Bronchial epithelial cell (primary cell): ENCODE data around the gene NLE1. TPM values are rescaled to one million over a fixed set of nuclear protein-coding genes. Genes with fewer than 3 reads are reported as not detected.

Source experiments
- DNase-seq: peaks from one replicate; pipeline ENCODE4 v3.0.0-alpha.2; 2010; ENCODE audit warnings: low read depth
- FAIRE-seq: peaks from 2 replicates; lab custom pipeline; 2011; peaks lifted over from hg19 to GRCh38; lab: Jason Lieb, UNC
- H3K27me3 ChIP-seq: 2 replicates; pipeline ENCODE4 v1.5.1; 2011; ENCODE audit warnings: low read length; ENCODE audit not compliant: control insufficient read depth, insufficient read depth
- H3K36me3 ChIP-seq: 2 replicates; pipeline ENCODE4 v1.5.1; 2011; ENCODE audit warnings: low read length; ENCODE audit not compliant: control insufficient read depth, insufficient read depth
- H3K4me3 ChIP-seq: 2 replicates; pipeline ENCODE4 v1.5.1; 2011; ENCODE audit warnings: mild to moderate bottlenecking, low read depth, low read length, control low read depth
- total RNA-seq: library from RNA; depleted of rRNA; stranded (reverse); fragments of >200 nt; gene quantifications from 2 replicates; pipeline ENCODE4 v1.2.1, GENCODE V29; 2014
- TF ChIP-seq, protein P1 (sequence below): IDR thresholded peaks from 2 replicates; pipeline ENCODE4 v1.5.1; 2011; ENCODE audit warnings: mild to moderate bottlenecking, moderate library complexity, low read length, control low read depth, inconsistent platforms; ENCODE audit not compliant: insufficient read depth, severe bottlenecking

The NLE1 gene
- total RNA-seq, 1 donor from 2014 or later, result 32.4 TPM

DNA sequence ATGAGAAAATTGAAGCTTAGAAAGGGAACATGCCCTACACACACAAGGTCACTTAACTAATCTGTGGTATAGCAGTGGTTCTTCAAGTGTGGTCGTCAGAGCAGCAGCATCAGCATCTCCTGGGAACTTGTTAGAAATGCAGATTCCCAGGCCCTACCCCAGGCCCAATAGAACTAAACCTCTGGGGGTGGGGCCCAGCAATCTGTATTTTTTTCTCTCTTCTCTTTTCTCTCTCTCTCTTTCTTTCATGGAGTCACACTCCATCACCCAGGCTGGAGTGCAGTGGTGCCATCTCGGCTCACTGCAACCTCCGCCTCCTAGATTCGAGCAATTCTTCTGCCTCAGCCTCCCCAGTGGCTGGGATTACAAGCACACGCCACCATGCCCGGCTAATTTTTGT lies 3.9 kb downstream of the NLE1 start:
- TF ChIP-seq, protein P1, sequence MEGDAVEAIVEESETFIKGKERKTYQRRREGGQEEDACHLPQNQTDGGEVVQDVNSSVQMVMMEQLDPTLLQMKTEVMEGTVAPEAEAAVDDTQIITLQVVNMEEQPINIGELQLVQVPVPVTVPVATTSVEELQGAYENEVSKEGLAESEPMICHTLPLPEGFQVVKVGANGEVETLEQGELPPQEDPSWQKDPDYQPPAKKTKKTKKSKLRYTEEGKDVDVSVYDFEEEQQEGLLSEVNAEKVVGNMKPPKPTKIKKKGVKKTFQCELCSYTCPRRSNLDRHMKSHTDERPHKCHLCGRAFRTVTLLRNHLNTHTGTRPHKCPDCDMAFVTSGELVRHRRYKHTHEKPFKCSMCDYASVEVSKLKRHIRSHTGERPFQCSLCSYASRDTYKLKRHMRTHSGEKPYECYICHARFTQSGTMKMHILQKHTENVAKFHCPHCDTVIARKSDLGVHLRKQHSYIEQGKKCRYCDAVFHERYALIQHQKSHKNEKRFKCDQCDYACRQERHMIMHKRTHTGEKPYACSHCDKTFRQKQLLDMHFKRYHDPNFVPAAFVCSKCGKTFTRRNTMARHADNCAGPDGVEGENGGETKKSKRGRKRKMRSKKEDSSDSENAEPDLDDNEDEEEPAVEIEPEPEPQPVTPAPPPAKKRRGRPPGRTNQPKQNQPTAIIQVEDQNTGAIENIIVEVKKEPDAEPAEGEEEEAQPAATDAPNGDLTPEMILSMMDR, result no peak
- DNase-seq (no peak), FAIRE-seq (no peak)
- H3K36me3 ChIP-seq, result peaks cover 40% of the 10 kb centered on the region
- H3K4me3 ChIP-seq, result no peak overlapping the region
- H3K27me3 ChIP-seq, result no peaks in the 10 kb centered on the region

DNA sequence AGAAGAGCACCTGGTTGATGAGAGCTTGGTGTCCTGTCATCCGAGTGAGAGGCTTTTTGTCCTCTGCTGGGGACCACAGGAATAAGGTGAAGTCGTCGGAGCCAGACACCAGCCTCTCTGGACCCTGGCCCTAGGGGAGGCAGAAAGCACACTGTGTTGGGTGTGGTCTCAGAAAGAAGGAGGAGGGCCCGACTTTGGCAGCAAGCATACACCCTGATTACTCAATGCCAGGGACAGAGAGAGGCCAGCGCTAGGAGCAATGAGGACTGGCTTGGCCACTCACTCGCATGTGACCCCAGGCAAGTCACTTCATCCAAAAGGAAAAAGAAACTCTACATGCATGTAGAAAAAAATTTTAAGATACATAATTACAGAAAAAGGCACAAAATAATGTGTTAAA lies 6.8 kb downstream of the NLE1 start:
- Histone ChIP-seq H3K27me3 (no peaks in the 10 kb centered on the region), H3K4me3 (no peak overlapping the region), H3K36me3 (peaks cover 50% of the 10 kb centered on the region)
- no peak for FAIRE-seq
- DNase-seq, result no peak
- TF ChIP-seq, protein P1, result no peak

DNA sequence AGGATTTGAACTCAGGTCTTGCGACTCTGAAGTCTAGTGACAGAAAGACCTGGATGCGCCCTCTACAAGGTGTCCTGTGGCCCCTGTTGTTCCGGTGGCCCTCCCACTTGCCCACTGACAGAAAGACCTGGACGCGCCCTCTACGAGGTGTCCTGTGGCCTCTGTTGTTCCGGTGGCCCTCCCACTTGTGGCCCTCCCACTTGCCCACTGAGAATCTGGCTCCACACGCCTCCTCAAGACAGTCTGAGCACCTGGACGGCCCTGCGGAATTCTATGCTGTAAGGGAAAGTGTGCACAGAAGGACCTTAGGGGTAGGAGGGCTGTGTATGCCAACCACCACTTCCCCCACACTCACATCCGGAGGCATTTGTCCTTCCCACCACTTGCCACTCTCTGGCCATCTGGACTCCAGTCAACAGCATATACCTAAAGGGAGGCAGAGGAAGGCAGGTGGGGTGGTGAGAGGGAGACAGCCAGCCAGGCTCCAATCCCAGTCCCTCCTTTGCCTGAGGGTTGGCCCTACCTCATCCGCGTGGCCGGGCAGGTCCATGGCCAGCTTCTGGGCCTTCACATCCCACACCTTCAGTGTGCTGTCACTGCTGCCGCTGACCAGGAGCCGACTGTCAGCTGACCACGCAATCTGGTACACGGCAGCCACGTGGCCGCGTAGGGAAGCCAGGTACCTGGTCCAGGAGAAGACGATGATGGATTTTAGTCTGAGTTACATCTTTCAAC lies 9.1 kb downstream of the NLE1 start:
- H3K27me3 ChIP-seq, result no peaks in the 10 kb centered on the region
- peaks cover 39% of the 10 kb centered on the region for H3K36me3 ChIP-seq
- DNase-seq (no peak), FAIRE-seq (peak; percentile 7)
- no peak overlapping the region for H3K4me3 ChIP-seq
- TF ChIP-seq, protein P1, result no peak

DNA sequence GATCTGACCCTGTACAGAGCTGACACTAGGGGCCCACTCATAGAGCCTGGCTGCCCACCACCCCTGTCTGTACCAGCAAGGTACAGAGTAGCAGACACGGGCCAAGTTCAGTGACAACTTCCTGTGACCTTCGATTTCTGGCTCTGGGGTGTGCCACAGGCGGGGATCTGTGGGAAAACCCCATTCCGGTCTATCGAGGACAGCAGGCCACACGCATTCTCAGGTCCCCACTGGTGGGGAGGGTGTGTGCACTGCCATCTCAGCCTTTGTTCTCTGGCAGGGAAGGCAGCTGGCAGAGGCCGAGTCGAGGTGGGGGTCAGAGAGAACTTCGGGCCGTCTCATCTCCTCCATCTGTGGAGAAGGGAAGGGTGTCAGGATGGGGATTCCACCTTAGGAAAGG lies 10.0 kb downstream of the NLE1 start:
- DNase-seq (no peak), FAIRE-seq (no peak)
- TF ChIP-seq, protein P1, result no peak
- Histone ChIP-seq H3K36me3 (peaks cover 35% of the 10 kb centered on the region), H3K27me3 (no peaks in the 10 kb centered on the region), H3K4me3 (no peak overlapping the region)

DNA sequence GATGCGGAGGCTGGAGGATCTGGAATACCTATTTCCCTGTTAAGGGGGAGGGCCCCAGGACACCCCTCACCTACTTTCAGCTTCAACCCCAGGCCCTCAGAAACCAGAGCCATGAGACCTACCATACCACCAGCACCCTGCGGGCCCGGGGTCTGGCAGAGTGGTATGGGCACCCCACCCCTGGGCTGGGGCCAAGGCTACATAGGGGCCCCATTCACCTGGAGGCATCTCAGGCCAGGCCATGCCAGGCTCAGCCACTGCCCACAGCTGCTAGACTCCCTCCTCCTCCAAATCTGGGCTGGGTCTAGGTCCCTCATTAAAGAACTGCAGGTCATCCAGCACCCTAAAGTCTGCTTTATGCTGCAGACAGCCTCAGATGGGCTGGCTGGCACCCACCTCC lies 11.7 kb downstream of the NLE1 start:
- TF ChIP-seq, protein P1, result no peak
- H3K27me3 ChIP-seq, result no peaks in the 10 kb centered on the region
- FAIRE-seq (no peak), DNase-seq (no peak)
- H3K36me3 ChIP-seq, result peaks cover 24% of the 10 kb centered on the region
- H3K4me3 ChIP-seq, result no peak overlapping the region

DNA sequence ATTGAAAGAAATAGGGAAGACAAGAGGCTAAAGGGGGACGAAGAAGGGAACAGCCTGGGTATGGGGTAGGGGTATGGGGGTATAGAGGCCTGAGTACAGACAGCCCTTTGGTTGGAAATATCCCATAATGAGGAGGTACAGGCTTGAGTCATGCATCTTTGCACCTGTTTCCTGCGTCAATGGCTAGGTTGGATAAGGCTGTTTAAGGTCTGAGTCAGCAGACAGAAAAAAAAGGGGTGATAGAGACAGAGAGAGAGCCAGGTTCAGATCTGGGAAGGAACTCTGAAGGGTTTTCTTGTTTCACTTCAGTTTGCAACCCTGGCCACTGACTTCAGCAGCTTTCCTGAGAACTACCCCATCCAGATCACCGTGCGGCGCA lies 12.1 kb downstream of the NLE1 start:
- FAIRE-seq (no peak), DNase-seq (peak; percentile 39)
- Histone ChIP-seq H3K4me3 (no peak overlapping the region), H3K27me3 (no peaks in the 10 kb centered on the region), H3K36me3 (peaks cover 20% of the 10 kb centered on the region)
- TF ChIP-seq, protein P1, result no peak
